GM12878 (cell line): Measurements from ENCODE around the gene CYP4A22. TPM values are rescaled to one million over a fixed set of nuclear protein-coding genes. Genes with fewer than 3 reads are reported as not detected.

Source experiments
- ATAC-seq: fragments of 200-7000 bp; cut with Tn5 transposase; 3 replicates; pipeline ENCODE4 v1.9.1; 2020; ENCODE audit warnings: mild to moderate bottlenecking, moderate library complexity
- BruUV-seq: library from RNA; stranded (reverse); fragments of 400-500 nt; replicated peaks from 2 replicates; lab custom pipeline; 2021; lab: Mats Ljungman, UMichigan
- CTCF ChIA-PET: fragments of 300-600 bp; sonication (Branson Sonifier 250); formaldehyde crosslinking; extraction: SDS; loops from one replicate; lab custom pipeline; 2021; ENCODE audit warnings: inconsistent platforms; lab: Yijun Ruan, JAX
- POLR2A ChIA-PET: fragments of 350-600 bp; formaldehyde crosslinking; extraction: SDS; loops from one replicate; lab custom pipeline; 2021; ENCODE audit warnings: inconsistent platforms; lab: Charles Lee
- RAD21 ChIA-PET: fragments of 300-600 bp; sonication (Branson Sonifier 250); formaldehyde crosslinking; loops from one replicate; lab custom pipeline; 2023; ENCODE audit warnings: antibody characterized with exemption; ENCODE audit not compliant: unreplicated experiment; lab: Charles Lee
- SMC1A ChIA-PET: fragments of 300-600 bp; sonication (Branson Sonifier 250); formaldehyde crosslinking; loops from one replicate; lab custom pipeline; 2023; ENCODE audit not compliant: unreplicated experiment, uncharacterized antibody; lab: Charles Lee
- DNase-seq: peaks from one replicate; pipeline ENCODE4 v3.0.0-alpha.2; 2011; ENCODE audit warnings: low read depth, low spot score
- FAIRE-seq: peaks from 3 replicates; lab custom pipeline; 2011; peaks lifted over from hg19 to GRCh38; lab: Jason Lieb, UNC
- H2AFZ ChIP-seq: 2 replicates; pipeline ENCODE4 v1.6.0; 2011; ENCODE audit warnings: low read depth, low read length, control low read depth; ENCODE audit not compliant: control insufficient read depth
- H3K27ac ChIP-seq: 2 replicates; pipeline ENCODE4 v1.5.1; 2011; ENCODE audit warnings: control low read depth; ENCODE audit not compliant: control insufficient read depth, insufficient read depth
- H3K27me3 ChIP-seq, 2 experiments: replicated peaks in 1 of 2; 2 replicates each; pipeline versions ENCODE4 v1.6.0 to v1.6.1; 2011; ENCODE audit warnings: low read length in 1 of 2; ENCODE audit not compliant: control insufficient read depth in 2 of 2, insufficient read depth in 2 of 2
- H3K36me3 ChIP-seq, 2 experiments: 2 replicates each; pipeline ENCODE4 v1.5.1; 2011; ENCODE audit warnings: low read length in 1 of 2; ENCODE audit not compliant: control insufficient read depth in 2 of 2, insufficient read depth in 2 of 2
- H3K4me1 ChIP-seq: 2 replicates; pipeline ENCODE4 v1.6.1; 2011; ENCODE audit warnings: mild to moderate bottlenecking, low read length, moderate library complexity, mixed read lengths; ENCODE audit not compliant: control insufficient read depth, insufficient read depth
- H3K4me2 ChIP-seq: 2 replicates; pipeline ENCODE4 v1.6.0; 2011; ENCODE audit warnings: control low read depth; ENCODE audit not compliant: control insufficient read depth, insufficient read depth
- H3K4me3 ChIP-seq: fragments of 200-600 bp; sonication (generic); 2 replicates; pipeline ENCODE4 v1.5.1; 2016
- H3K79me2 ChIP-seq: 2 replicates; pipeline ENCODE4 v1.6.0; 2011; ENCODE audit warnings: low read length; ENCODE audit not compliant: control insufficient read depth, insufficient read depth
- H3K9ac ChIP-seq: 2 replicates; pipeline ENCODE4 v1.8.0; 2011; ENCODE audit warnings: low read length, control low read depth, mixed read lengths; ENCODE audit not compliant: control insufficient read depth, insufficient read depth
- H3K9me3 ChIP-seq: replicated peaks from 3 replicates; pipeline ENCODE4 v1.5.1; 2011; ENCODE audit warnings: mild to moderate bottlenecking, low read length; ENCODE audit not compliant: control insufficient read depth, insufficient read depth
- H4K20me1 ChIP-seq: 2 replicates; pipeline ENCODE4 v1.6.0; 2011; ENCODE audit not compliant: control insufficient read depth, insufficient read depth
- E2F4 ChIP-seq: IDR thresholded peaks from 2 replicates; pipeline ENCODE4 v1.6.1; 2012; ENCODE audit warnings: low read depth, low read length, improper control_type of control experiment
- FOS ChIP-seq: IDR thresholded peaks from 3 replicates; pipeline ENCODE4 v1.6.1; 2011; ENCODE audit warnings: borderline replicate concordance; ENCODE audit not compliant: insufficient read length; ENCODE audit errors: extremely low read depth
- FOXK2 ChIP-seq: fragments of 450-650 bp; IDR thresholded peaks from 2 replicates; pipeline ENCODE4 v1.6.1; 2017; ENCODE audit warnings: mild to moderate bottlenecking, moderate library complexity
- GABPA ChIP-seq: IDR thresholded peaks from 2 replicates; pipeline ENCODE4 v1.6.1; 2014; ENCODE audit warnings: antibody characterized with exemption, low read depth, mild to moderate bottlenecking, inconsistent platforms
- POLR2AphosphoS5 ChIP-seq: IDR thresholded peaks from 2 replicates; pipeline ENCODE4 v1.6.1; 2011; ENCODE audit warnings: mild to moderate bottlenecking, low read length, inconsistent platforms
- POU2F2 ChIP-seq: IDR thresholded peaks from 3 replicates; pipeline ENCODE4 v1.6.1; 2011; ENCODE audit warnings: low read depth, mild to moderate bottlenecking, low read length, borderline replicate concordance
- RB1 ChIP-seq: fragments of 450-650 bp; formaldehyde crosslinking; IDR thresholded peaks from 2 replicates; pipeline ENCODE4 v1.6.1; 2017; ENCODE audit warnings: mild to moderate bottlenecking, borderline replicate concordance
- SMARCA5 ChIP-seq: fragments of 450-650 bp; IDR thresholded peaks from 2 replicates; pipeline ENCODE4 v1.6.1; 2017; ENCODE audit warnings: mild to moderate bottlenecking
- TCF3 ChIP-seq: IDR thresholded peaks from 2 replicates; pipeline ENCODE4 v1.6.1; 2012; ENCODE audit warnings: low read depth, mild to moderate bottlenecking, low read length, borderline replicate concordance; ENCODE audit not compliant: insufficient read depth
- ZNF207 ChIP-seq: fragments of 450-650 bp; IDR thresholded peaks from 2 replicates; pipeline ENCODE4 v1.6.1; 2014; ENCODE audit warnings: antibody characterized with exemption, mild to moderate bottlenecking, borderline replicate concordance
- ZNF217 ChIP-seq: fragments of 450-650 bp; IDR thresholded peaks from 2 replicates; pipeline ENCODE4 v1.6.1; 2017; ENCODE audit warnings: antibody characterized with exemption, mild to moderate bottlenecking
- WGBS: methylation state at CpG from one replicate; pipeline ENCODE4 v1.1.6; 2016; ENCODE audit warnings: low lambda C conversion rate; ENCODE audit not compliant: insufficient replicate concordance, insufficient coverage; ENCODE audit errors: missing lambda C conversion rate; 5-methylcytosine and 5-hydroxymethylcytosine counted together
- in situ Hi-C: fragments of 300-500 bp; cut with MboI; formaldehyde crosslinking; loops from 9 replicates; pipeline ENCODE4 v1.14.3; 2018; ENCODE audit warnings: mixed read lengths
- intact Hi-C: fragments of 100-400 bp; cut with micrococcal nuclease; formaldehyde crosslinking; loops from one replicate; pipeline ENCODE4 v1.14.2; 2022; ENCODE audit not compliant: unreplicated experiment
- polyA plus RNA-seq, 11 experiments: library from polyadenylated mRNA; depleted of rRNA in 4 of 11; unstranded in 6 of 11; stranded (reverse) in 5 of 11; fragments of >200 nt; fragmentation: Nextera tagmentation in 4 of 11; fragmentation: Illumina TruSeq in 1 of 11; extraction: Ambion mirVana in 4 of 11; extraction: Trizol in 1 of 11; gene quantifications; 1 replicate in 1 of 11; 2 replicates in 10 of 11; pipeline versions ENCODE4 v1.2.1 to v1.2.3, GENCODE V29; 2011 to 2016; ENCODE audit warnings: inconsistent platforms in 2 of 11, missing spikeins in 2 of 11, low read depth in 1 of 11
- total RNA-seq, 4 experiments: library from RNA; depleted of rRNA in 3 of 4; stranded (reverse); fragments of >200 nt in 3 of 4; fragmentation: Illumina TruSeq in 1 of 4; extraction: Trizol in 1 of 4; gene quantifications; 2 replicates each; pipeline versions ENCODE4 v1.2.1 to v1.2.3, GENCODE V29; 2013 to 2021
- TF ChIP-seq, protein P1 (sequence below): fragments of 450-650 bp; IDR thresholded peaks from 2 replicates; pipeline ENCODE4 v1.6.1; 2018; ENCODE audit warnings: borderline replicate concordance, mild to moderate bottlenecking; ENCODE audit not compliant: partially characterized antibody

The CYP4A22 gene
- total and polyA plus RNA-seq, 10 of the 15 experiments (the other 5 are each of a cell fraction or from before 2014, with no cell fraction given) = not detected

DNA sequence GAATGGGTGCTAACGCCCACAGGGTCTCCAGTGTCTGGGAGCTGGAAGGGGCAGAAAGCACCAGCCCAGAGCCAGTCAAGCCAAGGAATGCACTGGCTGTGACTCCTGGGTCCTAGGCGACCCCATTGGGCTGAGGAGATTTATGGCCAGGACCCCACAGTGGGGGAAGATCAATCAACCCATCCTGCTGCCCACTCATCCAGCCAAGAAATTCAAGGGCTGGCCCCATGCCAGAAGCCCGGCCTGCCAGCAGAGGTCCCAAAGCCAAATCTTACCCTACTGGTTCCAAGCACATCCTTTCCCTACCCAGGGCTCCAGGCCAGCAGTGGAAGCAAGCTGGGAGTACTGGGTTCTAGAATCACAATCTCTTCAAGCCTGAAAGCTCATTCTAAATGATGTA lies 59.4 kb downstream of the CYP4A22 start:
- H3K79me2 ChIP-seq = no peaks in the 10 kb centered on the region
- H3K27ac ChIP-seq = no peak overlapping the region
- ChIA-PET CTCF (interaction anchor here (1.0 to 1.6 kb wide), 2 partner anchors 49 to 66 kb away, joined by 4 to 9 read pairs; no protein-coding TSS in a partner anchor), SMC1A (interaction anchor here (1.1 kb wide), 1 partner anchor 67 kb away, joined by 3 read pairs; no protein-coding TSS in a partner anchor), RAD21 (no interaction called here), POLR2A (no interaction called here)
- FAIRE-seq (no peak), DNase-seq (no peak), ATAC-seq (no peak)
- in situ Hi-C loops (no loop called here), intact Hi-C loops (loop anchor here (10.0 kb wide), 1 partner anchor 228 kb away; no protein-coding TSS in a partner anchor)
- H3K4me3 ChIP-seq = no peak overlapping the region
- no peak overlapping the region for H2AFZ ChIP-seq
- peaks cover 4 to 5% of the 10 kb centered on the region in 2 experiments; a peak in 2 of 4 replicates for H3K27me3 ChIP-seq
- no peaks in the 10 kb centered on the region for H3K36me3 ChIP-seq
- WGBS = 2% methylated on average over 3 of the region's 3 CpGs
- H3K4me2 ChIP-seq = no peak overlapping the region
- no peaks in the 10 kb centered on the region for H3K9me3 ChIP-seq
- no peaks in the 10 kb centered on the region for H3K4me1 ChIP-seq
- H4K20me1 ChIP-seq = no peaks in the 10 kb centered on the region
- no TSS peak for BruUV-seq
- no peak overlapping the region for H3K9ac ChIP-seq
- TF ChIP-seq, protein P1, sequence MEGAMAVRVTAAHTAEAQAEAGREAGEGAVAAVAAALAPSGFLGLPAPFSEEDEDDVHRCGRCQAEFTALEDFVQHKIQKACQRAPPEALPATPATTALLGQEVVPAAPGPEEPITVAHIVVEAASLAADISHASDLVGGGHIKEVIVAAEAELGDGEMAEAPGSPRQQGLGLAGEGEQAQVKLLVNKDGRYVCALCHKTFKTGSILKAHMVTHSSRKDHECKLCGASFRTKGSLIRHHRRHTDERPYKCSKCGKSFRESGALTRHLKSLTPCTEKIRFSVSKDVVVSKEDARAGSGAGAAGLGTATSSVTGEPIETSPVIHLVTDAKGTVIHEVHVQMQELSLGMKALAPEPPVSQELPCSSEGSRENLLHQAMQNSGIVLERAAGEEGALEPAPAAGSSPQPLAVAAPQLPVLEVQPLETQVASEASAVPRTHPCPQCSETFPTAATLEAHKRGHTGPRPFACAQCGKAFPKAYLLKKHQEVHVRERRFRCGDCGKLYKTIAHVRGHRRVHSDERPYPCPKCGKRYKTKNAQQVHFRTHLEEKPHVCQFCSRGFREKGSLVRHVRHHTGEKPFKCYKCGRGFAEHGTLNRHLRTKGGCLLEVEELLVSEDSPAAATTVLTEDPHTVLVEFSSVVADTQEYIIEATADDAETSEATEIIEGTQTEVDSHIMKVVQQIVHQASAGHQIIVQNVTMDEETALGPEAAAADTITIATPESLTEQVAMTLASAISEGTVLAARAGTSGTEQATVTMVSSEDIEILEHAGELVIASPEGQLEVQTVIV = no peak
- no peak for TF ChIP-seq ZNF217
- no peak for TF ChIP-seq FOS
- TF ChIP-seq FOXK2 = no peak
- TF ChIP-seq POLR2AphosphoS5 = no peak
- no peak for TF ChIP-seq GABPA
- TF ChIP-seq POU2F2 = no peak
- TF ChIP-seq E2F4 = no peak
- no peak for TF ChIP-seq ZNF207
- TF ChIP-seq RB1 = no peak
- TF ChIP-seq TCF3 = no peak
- TF ChIP-seq SMARCA5 = no peak
